OCI-LY7 (cell line): ENCODE results near the gene PATJ.

ENCODE experiments used
- CTCF ChIP-seq: fragments of 200-600 bp; sonication (generic); conservative IDR thresholded peaks from 2 replicates; pipeline ENCODE4 v1.5.1; 2014; ENCODE audit warnings: mild to moderate bottlenecking, antibody characterized with exemption, low read length, moderate library complexity, mixed read lengths
- EZH2phosphoT487 ChIP-seq: fragments of 200-600 bp; sonication (generic); IDR thresholded peaks from 2 replicates; pipeline ENCODE4 v1.6.1; 2018; ENCODE audit warnings: low read depth, borderline replicate concordance, mild to moderate bottlenecking, mixed run types, antibody characterized with exemption, low read length, moderate library complexity, mixed read lengths

- TF ChIP-seq CTCF (no peak), EZH2phosphoT487 (no peak)
These were observed 303.3 kb downstream of the PATJ start for GRCh38 chr1:62045574-62045973.
